ENCODE data around the gene KRT78.
"Not testable (repeated sequence)": the region's sequence is repeated elsewhere in the genome, so short reads cannot be mapped to it uniquely, and the experiment has no call there.

Gene KRT78

GRCh38 chr12:52890417-52890816 lies 41.6 kb upstream of the KRT78 start:
- DNase-seq (ENCODE audit: insufficient read length, low spot score), result no peak
- no peak for TF ChIP-seq CTCF (IDR thresholded peaks at IDR 0.05; ENCODE audit: insufficient read depth, missing control alignments)
- FAIRE-seq, result no peak

- FAIRE-seq, result no peak
- peak; percentile 78 for TF ChIP-seq CTCF (IDR thresholded peaks at IDR 0.05; ENCODE audit: insufficient read depth, missing control alignments)
These were observed 35.9 kb upstream of the KRT78 start for GRCh38 chr12:52884526-52885293.

GRCh38 chr12:52880499-52880898 lies 31.7 kb upstream of the KRT78 start:
- not testable (repeated sequence) for FAIRE-seq

More at GRCh38 chr12:52884526-52885293, 35.9 kb upstream of the KRT78 start:
- peak; percentile 63 for DNase-seq (ENCODE audit: insufficient read length, low spot score)

GRCh38 chr12:52879394-52880351 lies 30.9 kb upstream of the KRT78 start:
- peak; percentile 73 for DNase-seq (ENCODE audit: insufficient read length, low spot score)
- FAIRE-seq, result no peak
- TF ChIP-seq CTCF (IDR thresholded peaks at IDR 0.05; ENCODE audit: insufficient read depth, missing control alignments), result peak; percentile 89

More at GRCh38 chr12:52880499-52880898, 31.7 kb upstream of the KRT78 start:
- DNase-seq (ENCODE audit: insufficient read length, low spot score), result not testable (repeated sequence)

GRCh38 chr12:52878507-52879393 lies 30.0 kb upstream of the KRT78 start:
- DNase-seq (ENCODE audit: insufficient read length, low spot score), result no peak
- no peak for TF ChIP-seq CTCF (IDR thresholded peaks at IDR 0.05; ENCODE audit: insufficient read depth, missing control alignments)
- no peak for FAIRE-seq

- DNase-seq (ENCODE audit: insufficient read length, low spot score), result no peak
- no peak for TF ChIP-seq CTCF (IDR thresholded peaks at IDR 0.05; ENCODE audit: insufficient read depth, missing control alignments)
- FAIRE-seq, result no peak
These were observed 28.4 kb upstream of the KRT78 start for GRCh38 chr12:52877242-52877641.

GRCh38 chr12:52876372-52876771 lies 27.6 kb upstream of the KRT78 start:
- TF ChIP-seq CTCF (IDR thresholded peaks at IDR 0.05; ENCODE audit: insufficient read depth, missing control alignments), result no peak
- DNase-seq (ENCODE audit: insufficient read length, low spot score), result no peak
- no peak for FAIRE-seq

Data from D721Med (cell line).